Sigmoid colon (tissue), 7 donors: ENCODE measurements around the gene CTIF. TPM values are rescaled to one million over a fixed set of nuclear protein-coding genes. Genes with fewer than 3 reads are reported as not detected.

ENCODE experiments used
- DNase-seq: peaks from one replicate; pipeline ENCODE4 v3.0.0-alpha.2; 2019
- H3K27ac ChIP-seq, 4 donors: fragments of 200-600 bp; sonication (generic); one replicate each; pipeline ENCODE4 v1.5.1; 2016 to 2019; ENCODE audit warnings: mild to moderate bottlenecking in 1 of 4
- H3K27me3 ChIP-seq, 3 donors: fragments of 200-600 bp; sonication (generic); one replicate each; pipeline ENCODE4 v1.5.1; 2019; ENCODE audit warnings: mild to moderate bottlenecking in 1 of 3
- H3K36me3 ChIP-seq, 4 donors: fragments of 200-600 bp; sonication (generic); one replicate each; pipeline ENCODE4 v1.5.1; 2016 to 2019
- H3K4me1 ChIP-seq, 4 donors: fragments of 200-600 bp; sonication (generic); one replicate each; pipeline ENCODE4 v1.5.1; 2017 to 2019
- H3K4me3 ChIP-seq, 4 donors: fragments of 200-600 bp; sonication (generic); one replicate each; pipeline ENCODE4 v1.5.1; 2017 to 2019; ENCODE audit warnings: mild to moderate bottlenecking in 2 of 4, moderate library complexity in 1 of 4
- H3K9me3 ChIP-seq, 4 donors: fragments of 200-600 bp in 3 of 4; sonication (generic) in 3 of 4; one replicate each; pipeline versions ENCODE4 v1.5.1 to v1.6.1; 2013 to 2019
- CTCF ChIP-seq, 4 experiments: fragments of 450-650 bp in 3 of 4; fragments of 200-600 bp in 1 of 4; IDR thresholded peaks; one replicate each; pipeline ENCODE4 v1.5.1; 2016 to 2019; ENCODE audit warnings: antibody characterized with exemption in 4 of 4, mild to moderate bottlenecking in 3 of 4, moderate library complexity in 2 of 4
- EP300 ChIP-seq, 4 donors: sonication (generic); formaldehyde crosslinking; IDR thresholded peaks; one replicate each; pipeline ENCODE4 v1.6.1; 2017; ENCODE audit warnings: antibody characterized with exemption in 4 of 4
- POLR2A ChIP-seq, 2 donors: fragments of 450-650 bp; IDR thresholded peaks; one replicate each; pipeline ENCODE4 v1.6.1; 2016; ENCODE audit warnings: antibody characterized with exemption in 2 of 2, mild to moderate bottlenecking in 2 of 2, moderate library complexity in 2 of 2
- POLR2AphosphoS5 ChIP-seq, 4 donors: sonication (generic); formaldehyde crosslinking; IDR thresholded peaks; one replicate each; pipeline ENCODE4 v1.6.1; 2017; ENCODE audit warnings: antibody characterized with exemption in 4 of 4
- WGBS, 2 donors: extraction: QIAGEN DNeasy Blood & Tissue Kit; methylation state at CpG; one replicate each; pipeline ENCODE4 v1.1.7; 2013; 5-methylcytosine and 5-hydroxymethylcytosine counted together
- intact Hi-C: fragments of 100-400 bp; cut with DNase I; formaldehyde crosslinking; loops from one replicate; pipeline ENCODE4 v1.15.1; 2023
- polyA plus RNA-seq, 3 donors: library from polyadenylated mRNA; stranded (reverse); fragments of 200-250 nt; gene quantifications; one replicate each; pipeline ENCODE4 v1.2.3, GENCODE V29; 2013
- total RNA-seq, 4 donors: library from RNA; depleted of rRNA; stranded (reverse); fragments of >200 nt; gene quantifications; one replicate each; pipeline ENCODE4 v1.1.0, GENCODE V29; 2016
- donor health status: healthy with polysubstance abuse.
- donor health status: Bipolar disorder and iron deficiency.
- donor health status: healthy.

The CTIF gene
- total and polyA plus RNA-seq, 7 donors: 3.6 to 65.9 (median 22.5) TPM

DNA sequence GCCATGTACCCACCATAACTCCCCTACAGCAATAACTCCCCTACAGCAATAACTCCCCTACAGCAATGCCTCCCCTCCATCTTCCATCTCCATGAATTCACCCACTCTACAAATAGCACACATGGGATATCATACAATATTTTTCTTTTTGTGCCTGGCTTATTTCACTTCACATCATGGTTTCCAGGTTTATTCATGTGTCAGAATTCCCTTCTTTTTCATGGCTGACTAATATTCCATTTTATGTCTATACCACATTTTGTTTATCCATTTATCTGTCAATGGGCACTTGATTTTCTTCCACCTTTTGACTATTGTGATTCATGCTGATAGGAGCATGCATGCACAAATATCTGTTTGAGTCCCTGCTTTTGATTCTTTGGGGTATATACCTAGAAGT lies 233.6 kb downstream of the CTIF start:
- intact Hi-C loops: loop anchor here (10.0 kb wide), 1 partner anchor 692 kb away; the partner anchor contains the start of gene DYM
- no peak overlapping the region for H3K4me3 ChIP-seq
- peak overlapping the region in 2 of 4 donors; percentile 74 to 78 for H3K27ac ChIP-seq
- TF ChIP-seq POLR2A (IDR thresholded peaks at IDR 0.05) (no peak), POLR2AphosphoS5 (IDR thresholded peaks at IDR 0.05) (no peak), CTCF (IDR thresholded peaks at IDR 0.05) (no peak), EP300 (IDR thresholded peaks at IDR 0.05) (no peak)
- H3K4me1 ChIP-seq: peaks cover 0 to 56% (median 36%) of the 10 kb centered on the region in 4 donors
- no peak for DNase-seq
- no peaks in the 10 kb centered on the region for H3K9me3 ChIP-seq
- H3K27me3 ChIP-seq: no peaks in the 10 kb centered on the region
- H3K36me3 ChIP-seq: no peaks in the 10 kb centered on the region

- H3K4me1 ChIP-seq: peaks cover 0 to 58% (median 31%) of the 10 kb centered on the region in 4 donors
- no peaks in the 10 kb centered on the region for H3K27me3 ChIP-seq
- no peak for DNase-seq
- intact Hi-C loops: loop anchor here (10.0 kb wide), 1 partner anchor 691 kb away; the partner anchor contains the start of gene DYM
- H3K36me3 ChIP-seq: no peaks in the 10 kb centered on the region
- H3K9me3 ChIP-seq: no peaks in the 10 kb centered on the region
- 96 to 97% methylated on average over 6 of the region's 6 CpGs for WGBS, 2 donors
- TF ChIP-seq POLR2A (IDR thresholded peaks at IDR 0.05): no peak
- no peak for TF ChIP-seq CTCF (IDR thresholded peaks at IDR 0.05)
- TF ChIP-seq EP300 (IDR thresholded peaks at IDR 0.05): no peak
- TF ChIP-seq POLR2AphosphoS5 (IDR thresholded peaks at IDR 0.05): no peak
- no peak overlapping the region for H3K27ac ChIP-seq
- no peak overlapping the region for H3K4me3 ChIP-seq
Measured at GRCh38 chr18:48773821-48774220, 235.0 kb downstream of the CTIF start.

- 95 to 96% methylated on average over 5 of the region's 5 CpGs for WGBS, 2 donors
- H3K4me1 ChIP-seq: peaks cover 0 to 61% (median 37%) of the 10 kb centered on the region in 4 donors
- H3K27me3 ChIP-seq: no peaks in the 10 kb centered on the region
- no peaks in the 10 kb centered on the region for H3K9me3 ChIP-seq
- DNase-seq: no peak
- no peak overlapping the region for H3K27ac ChIP-seq
- intact Hi-C loops: loop anchor here (5.0 to 10.0 kb wide), 3 partner anchors 52 to 690 kb away; partner anchors contain the start of gene DYM
- TF ChIP-seq POLR2A (IDR thresholded peaks at IDR 0.05) (no peak), POLR2AphosphoS5 (IDR thresholded peaks at IDR 0.05) (no peak), CTCF (IDR thresholded peaks at IDR 0.05) (no peak), EP300 (IDR thresholded peaks at IDR 0.05) (no peak)
- no peak overlapping the region for H3K4me3 ChIP-seq
- H3K36me3 ChIP-seq: no peaks in the 10 kb centered on the region
Measured at GRCh38 chr18:48774941-48775340, 236.1 kb downstream of the CTIF start.

DNA sequence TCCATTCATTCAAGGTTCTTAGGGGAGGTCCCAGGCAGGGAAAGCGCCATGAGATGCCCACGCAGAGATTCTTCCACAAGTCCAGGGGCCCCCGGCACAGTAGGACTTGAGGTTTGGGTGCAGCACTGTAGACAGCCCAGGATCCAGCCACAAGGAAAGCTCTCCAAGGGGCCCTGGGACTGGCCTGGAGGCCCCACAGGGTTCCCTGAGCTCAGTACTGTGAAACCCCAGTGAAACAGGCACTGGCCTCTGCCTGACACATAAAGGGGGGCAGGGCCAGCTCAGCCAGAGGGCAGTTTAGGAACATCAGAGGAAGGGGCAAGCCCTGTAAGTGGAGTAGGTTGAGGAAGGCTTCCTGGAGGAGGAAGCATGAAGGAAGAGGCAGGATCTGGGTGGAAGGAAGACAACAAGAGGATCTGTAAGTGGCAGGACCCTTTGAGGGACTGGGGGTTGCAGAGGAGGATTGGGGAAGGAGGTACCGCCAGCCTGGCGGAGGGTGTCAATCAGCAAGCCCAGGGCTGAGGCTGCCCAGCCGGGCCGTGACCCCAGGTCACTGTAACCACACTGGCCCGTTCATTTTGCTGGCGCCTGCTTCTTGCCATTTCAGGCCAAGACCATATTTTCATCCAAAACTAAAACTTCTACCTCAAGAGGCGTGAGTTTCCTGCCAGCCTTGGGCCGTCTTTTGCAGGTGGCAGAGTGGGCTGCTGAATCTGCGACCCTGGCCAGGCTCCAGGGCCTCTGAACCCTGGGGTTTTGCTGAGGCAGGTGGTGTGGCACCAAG lies 236.7 kb downstream of the CTIF start:
- Histone ChIP-seq H3K4me1 (peaks cover 0 to 61% (median 43%) of the 10 kb centered on the region in 4 donors), H3K4me3 (no peak overlapping the region), H3K27me3 (no peaks in the 10 kb centered on the region), H3K27ac (no peak overlapping the region), H3K36me3 (no peaks in the 10 kb centered on the region), H3K9me3 (no peaks in the 10 kb centered on the region)
- DNase-seq: no peak
- intact Hi-C loops: loop anchor here (5.0 to 10.0 kb wide), 3 partner anchors 52 to 689 kb away; partner anchors contain the start of gene DYM
- TF ChIP-seq EP300 (IDR thresholded peaks at IDR 0.05) (no peak), POLR2AphosphoS5 (IDR thresholded peaks at IDR 0.05) (no peak), CTCF (IDR thresholded peaks at IDR 0.05) (no peak), POLR2A (IDR thresholded peaks at IDR 0.05) (no peak)
- WGBS, 2 donors: 85 to 89% methylated on average over 12 of the region's 12 CpGs
